ENCODE measurements around the gene FAM3C.

FAM3C gene

DNA sequence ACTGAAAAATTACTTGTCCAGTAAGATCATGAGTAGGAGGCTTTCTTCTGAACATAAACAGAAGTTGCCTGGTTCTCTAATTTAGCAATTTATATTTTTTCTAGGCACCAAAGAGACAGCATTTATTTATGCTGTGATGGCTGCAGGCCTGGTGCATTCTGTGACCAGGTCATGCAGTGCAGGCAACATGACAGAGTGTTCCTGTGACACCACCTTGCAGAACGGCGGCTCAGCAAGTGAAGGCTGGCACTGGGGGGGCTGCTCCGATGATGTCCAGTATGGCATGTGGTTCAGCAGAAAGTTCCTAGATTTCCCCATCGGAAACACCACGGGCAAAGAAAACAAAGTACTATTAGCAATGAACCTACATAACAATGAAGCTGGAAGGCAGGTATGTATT is 64.5 kb downstream of the FAM3C start:
- TF ChIP-seq, protein P1, sequence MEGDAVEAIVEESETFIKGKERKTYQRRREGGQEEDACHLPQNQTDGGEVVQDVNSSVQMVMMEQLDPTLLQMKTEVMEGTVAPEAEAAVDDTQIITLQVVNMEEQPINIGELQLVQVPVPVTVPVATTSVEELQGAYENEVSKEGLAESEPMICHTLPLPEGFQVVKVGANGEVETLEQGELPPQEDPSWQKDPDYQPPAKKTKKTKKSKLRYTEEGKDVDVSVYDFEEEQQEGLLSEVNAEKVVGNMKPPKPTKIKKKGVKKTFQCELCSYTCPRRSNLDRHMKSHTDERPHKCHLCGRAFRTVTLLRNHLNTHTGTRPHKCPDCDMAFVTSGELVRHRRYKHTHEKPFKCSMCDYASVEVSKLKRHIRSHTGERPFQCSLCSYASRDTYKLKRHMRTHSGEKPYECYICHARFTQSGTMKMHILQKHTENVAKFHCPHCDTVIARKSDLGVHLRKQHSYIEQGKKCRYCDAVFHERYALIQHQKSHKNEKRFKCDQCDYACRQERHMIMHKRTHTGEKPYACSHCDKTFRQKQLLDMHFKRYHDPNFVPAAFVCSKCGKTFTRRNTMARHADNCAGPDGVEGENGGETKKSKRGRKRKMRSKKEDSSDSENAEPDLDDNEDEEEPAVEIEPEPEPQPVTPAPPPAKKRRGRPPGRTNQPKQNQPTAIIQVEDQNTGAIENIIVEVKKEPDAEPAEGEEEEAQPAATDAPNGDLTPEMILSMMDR (IDR thresholded peaks at IDR 0.05; ENCODE audit: extremely low read depth, missing control alignments), result no peak
- DNase-seq (ENCODE audit: low spot score), result no peak

DNA sequence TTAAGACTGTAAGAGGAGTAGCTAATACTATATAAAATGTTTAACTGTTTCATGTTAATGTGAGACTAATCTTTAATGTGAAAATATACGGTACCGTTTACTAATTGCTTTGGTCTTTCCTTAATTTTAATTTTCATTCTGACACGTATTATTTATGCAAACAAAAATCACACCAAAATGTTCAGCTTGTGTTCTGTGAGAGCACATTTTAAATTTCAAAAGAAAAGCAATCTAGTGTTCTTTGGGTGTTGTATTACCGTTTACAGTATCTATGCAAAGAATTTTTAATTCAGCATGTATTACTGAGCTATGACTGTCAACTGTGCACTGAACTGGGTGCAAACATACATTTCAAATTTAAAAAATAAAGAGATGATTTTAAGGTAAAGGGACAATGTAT is 65.1 kb downstream of the FAM3C start:
- TF ChIP-seq, protein P1 (IDR thresholded peaks at IDR 0.05; ENCODE audit: extremely low read depth, missing control alignments), result no peak

DNA sequence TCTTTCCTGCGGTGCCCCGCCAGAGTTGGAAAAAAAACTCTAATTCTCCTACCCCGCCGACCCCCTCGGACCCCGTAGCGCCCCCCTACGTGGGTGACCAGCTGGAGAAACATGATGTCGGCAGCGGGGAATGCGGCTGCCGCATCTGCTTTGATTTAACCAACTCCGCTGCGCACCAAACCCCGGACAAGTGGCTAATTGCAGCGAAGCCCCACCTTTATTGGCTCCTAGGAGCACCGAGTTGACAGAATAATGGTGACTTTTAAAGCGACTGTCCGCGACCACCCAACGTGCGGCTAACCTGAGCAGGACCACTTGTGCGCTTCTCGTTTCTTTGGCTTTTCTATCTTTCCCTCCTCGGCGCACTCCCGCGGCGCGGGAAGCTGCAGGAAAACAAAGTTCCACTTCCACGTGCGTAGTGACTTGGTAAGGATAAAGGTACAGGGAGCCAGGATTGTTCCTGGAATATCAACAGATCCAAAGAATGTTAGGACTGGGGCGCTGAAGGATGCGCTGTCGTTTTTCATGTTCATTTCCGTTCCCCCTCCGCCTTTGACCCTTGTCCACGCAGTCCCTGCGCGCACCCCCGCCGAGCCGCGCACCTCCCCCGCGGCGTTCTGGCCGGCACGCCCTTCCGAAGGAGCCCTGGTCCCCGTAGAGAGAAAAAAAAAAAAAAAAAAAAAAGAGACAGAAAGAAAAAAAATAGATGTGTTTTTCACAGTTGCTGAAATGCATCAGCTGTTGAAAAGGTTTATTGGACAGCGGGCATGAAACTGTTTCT is 65.9 kb downstream of the FAM3C start:
- DNase-seq (ENCODE audit: low spot score), result peak; percentile 39
- TF ChIP-seq, protein P1 (IDR thresholded peaks at IDR 0.05; ENCODE audit: extremely low read depth, missing control alignments), result no peak

More for the DNA sequence above, 65.1 kb downstream of the FAM3C start:
- DNase-seq (ENCODE audit: low spot score), result no peak

DNA sequence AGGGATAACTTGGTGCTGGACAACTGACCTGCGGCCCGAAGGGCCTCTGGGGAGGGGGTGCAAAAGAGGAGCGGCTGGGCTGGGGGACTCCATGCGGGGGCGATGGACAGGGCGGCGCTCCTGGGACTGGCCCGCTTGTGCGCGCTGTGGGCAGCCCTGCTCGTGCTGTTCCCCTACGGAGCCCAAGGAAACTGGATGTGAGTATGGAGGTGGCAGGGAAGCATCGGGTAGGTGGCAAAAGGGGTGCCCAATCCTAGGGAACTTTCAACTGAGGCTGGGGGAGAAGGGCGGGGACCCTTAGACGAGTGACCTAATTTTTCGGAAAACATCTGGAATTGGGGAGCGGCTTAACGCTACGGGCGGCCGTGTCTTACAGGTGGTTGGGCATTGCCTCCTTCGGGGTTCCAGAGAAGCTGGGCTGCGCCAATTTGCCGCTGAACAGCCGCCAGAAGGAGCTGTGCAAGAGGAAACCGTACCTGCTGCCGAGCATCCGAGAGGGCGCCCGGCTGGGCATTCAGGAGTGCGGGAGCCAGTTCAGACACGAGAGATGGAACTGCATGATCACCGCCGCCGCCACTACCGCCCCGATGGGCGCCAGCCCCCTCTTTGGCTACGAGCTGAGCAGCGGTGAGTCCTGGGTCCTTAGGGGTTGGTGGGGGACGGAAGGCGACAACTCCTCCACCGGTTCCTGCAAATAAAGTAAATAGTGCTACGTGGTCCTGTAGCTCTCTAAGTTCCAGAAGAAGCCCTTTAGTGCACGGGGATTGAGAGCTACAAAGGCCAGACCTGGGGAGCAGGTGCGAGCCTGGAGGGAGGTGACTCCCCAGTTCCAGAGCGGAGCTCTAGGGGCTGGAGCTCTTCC is 66.7 kb downstream of the FAM3C start:
- DNase-seq (ENCODE audit: low spot score), result peak; percentile 59
- TF ChIP-seq, protein P1 (IDR thresholded peaks at IDR 0.05; ENCODE audit: extremely low read depth, missing control alignments), result no peak

DNA sequence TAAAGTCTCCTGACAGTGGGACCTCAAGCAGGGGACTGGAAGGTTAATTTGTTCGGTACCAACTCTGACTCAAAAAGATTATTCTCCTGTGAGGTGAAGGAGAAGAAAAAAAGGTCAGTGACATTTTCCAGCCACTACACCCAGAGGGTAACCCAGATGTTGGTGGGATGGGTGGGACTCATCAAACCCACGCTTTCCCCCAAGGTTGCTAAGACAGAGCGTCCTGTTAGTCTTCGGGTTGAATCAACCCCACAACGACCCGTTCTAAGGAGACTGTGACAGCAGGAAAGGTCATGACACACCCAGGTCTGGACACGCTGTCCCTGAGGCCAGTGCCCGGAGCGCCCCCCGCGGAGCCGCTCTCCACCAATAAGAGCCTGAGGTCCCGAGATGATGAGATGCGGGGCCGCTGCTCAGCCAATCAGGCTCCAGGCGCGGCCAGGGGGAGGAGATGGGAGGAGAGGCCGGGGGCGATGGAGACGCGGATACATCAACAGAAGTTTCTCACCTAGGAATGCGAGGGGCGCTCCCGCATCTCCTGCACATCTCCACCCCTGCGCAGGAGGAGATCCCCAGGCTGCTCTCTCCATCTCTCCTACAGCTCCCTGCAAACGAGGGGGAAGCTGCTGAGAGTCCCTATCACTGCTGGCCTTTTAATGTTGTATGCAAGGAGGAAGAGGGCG is 67.5 kb downstream of the FAM3C start, which contains the start of gene WNT16:
TSS of gene WNT16 (plus strand) at position 493 of the 683 bp plus-strand sequence. CDS start 293 bp downstream, outside the sequence.
- TF ChIP-seq, protein P1 (IDR thresholded peaks at IDR 0.05; ENCODE audit: extremely low read depth, missing control alignments), result no peak
- DNase-seq (ENCODE audit: low spot score), result no peak

DNA sequence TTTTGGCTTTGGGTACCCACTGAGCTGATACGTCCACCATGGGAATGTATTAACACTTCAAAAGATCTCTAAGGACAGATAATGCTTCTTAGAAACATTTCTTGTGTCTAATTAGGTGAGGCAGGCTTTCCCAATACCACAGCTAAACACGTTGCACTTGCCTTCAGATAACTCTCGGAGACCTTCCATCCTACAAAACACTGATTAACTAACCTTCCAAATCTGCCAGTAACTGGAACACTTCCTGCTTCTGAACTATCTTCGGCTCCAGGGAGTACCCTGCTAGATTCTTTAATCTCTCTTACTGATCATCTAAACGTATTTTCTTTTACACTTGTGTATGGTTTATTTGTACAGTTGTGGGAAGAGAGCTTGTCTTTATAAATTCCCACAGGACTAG is 68.4 kb downstream of the FAM3C start:
- TF ChIP-seq, protein P1 (IDR thresholded peaks at IDR 0.05; ENCODE audit: extremely low read depth, missing control alignments), result no peak
- no peak for DNase-seq (ENCODE audit: low spot score)
